GM18505 (cell line): ENCODE measurements around the gene ARHGAP29.

ENCODE experiments used
- ATAC-seq: cut with Tn5 transposase; IDR thresholded peaks from one replicate; pipeline ENCODE4 v1.9.1; 2021; ENCODE audit not compliant: unreplicated experiment
- POLR2A ChIP-seq: IDR thresholded peaks from 4 replicates; pipeline ENCODE4 v1.6.1; 2011; ENCODE audit warnings: borderline replicate concordance; ENCODE audit not compliant: insufficient read depth, insufficient read length; ENCODE audit errors: extremely low read depth

The ARHGAP29 gene

GRCh38 chr1:94236013-94236491 is 1.3 kb downstream of the ARHGAP29 start:
- no peak for ATAC-seq
- TF ChIP-seq POLR2A: no peak

DNA sequence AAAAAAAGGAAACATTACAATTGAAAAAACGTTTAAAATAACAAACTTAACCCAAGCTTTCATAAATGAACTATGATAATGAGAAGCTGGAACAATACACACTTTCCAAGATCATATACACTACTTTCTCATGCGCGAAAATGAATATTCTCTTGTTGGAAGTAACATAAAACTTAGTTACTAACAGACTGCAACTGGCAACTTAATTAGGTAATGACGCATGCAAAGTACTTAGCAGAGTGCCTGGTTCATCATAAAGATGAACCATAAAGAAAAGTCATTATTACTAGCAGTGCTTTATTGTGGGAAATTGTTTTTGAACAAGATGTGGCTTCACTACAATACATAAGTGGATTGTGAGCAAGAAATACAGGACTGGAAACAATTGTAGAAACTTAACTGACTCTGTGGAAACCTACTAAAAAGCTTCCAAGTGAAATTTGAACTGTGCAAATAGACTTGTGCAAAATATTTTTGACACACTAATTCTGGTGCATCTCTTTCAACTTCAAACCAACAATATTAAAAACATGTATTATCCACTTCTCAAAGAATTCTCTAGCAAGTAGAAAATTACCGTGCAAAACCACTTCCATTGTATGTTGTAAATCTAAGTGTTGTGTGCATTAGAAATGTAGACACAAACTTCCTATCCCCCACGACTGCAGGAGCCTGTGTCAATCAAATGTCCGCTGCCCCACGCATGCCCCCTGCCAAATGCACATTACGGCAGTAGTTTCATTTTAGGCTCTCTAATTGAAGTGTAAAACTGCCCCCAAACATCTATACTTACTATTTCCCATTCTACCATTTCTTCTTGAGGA is 2.0 kb downstream of the ARHGAP29 start:
- no peak for ATAC-seq
- no peak for TF ChIP-seq POLR2A

DNA sequence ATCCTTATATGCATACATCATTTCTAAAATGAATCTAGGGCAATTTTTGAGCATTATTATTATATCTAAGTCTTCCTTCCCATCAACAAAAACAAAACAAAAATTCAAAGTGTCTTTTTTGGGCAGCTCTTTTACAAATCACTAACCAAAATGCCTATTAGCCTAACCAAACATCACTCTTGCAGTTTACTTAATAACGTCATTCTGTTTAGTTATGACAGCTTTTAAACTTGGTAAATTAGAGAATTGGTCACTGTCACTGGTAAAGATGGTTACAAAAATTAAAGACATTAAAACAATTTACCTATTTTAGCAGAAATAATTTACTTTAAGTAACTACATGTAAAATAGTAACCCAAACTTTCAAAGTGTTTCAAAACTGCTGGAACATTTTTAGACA is 2.8 kb downstream of the ARHGAP29 start:
- TF ChIP-seq POLR2A: no peak
- ATAC-seq: no peak

GRCh38 chr1:94231746-94232145 is 5.6 kb downstream of the ARHGAP29 start:
- ATAC-seq: no peak
- TF ChIP-seq POLR2A: no peak

GRCh38 chr1:94230920-94231319 is 6.5 kb downstream of the ARHGAP29 start:
- no peak for TF ChIP-seq POLR2A
- ATAC-seq: no peak

- TF ChIP-seq POLR2A: no peak
- ATAC-seq: no peak
These were observed 8.6 kb downstream of the ARHGAP29 start for GRCh38 chr1:94228640-94229375.

- TF ChIP-seq POLR2A: no peak
- no peak for ATAC-seq
These were observed 9.8 kb downstream of the ARHGAP29 start for GRCh38 chr1:94227624-94228023.

DNA sequence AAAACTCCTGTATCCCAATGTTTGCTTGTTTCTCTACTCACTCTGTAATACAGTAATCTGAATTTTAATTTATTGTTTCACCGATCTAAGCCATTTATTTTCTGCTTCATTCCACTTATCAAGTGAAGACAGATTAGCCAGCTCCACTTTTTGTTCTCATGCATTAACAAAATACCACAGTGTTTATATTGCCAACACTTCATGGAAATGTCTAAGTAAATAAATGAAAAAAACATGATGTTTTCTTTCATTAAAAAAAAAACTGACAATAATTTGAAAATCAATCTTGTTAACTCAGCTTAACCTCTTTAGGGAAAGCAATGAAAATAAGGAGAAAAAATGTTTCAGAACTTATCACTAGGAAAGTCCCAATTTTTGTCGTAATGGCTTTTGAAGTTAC is 11.5 kb downstream of the ARHGAP29 start:
- TF ChIP-seq POLR2A: no peak
- no peak for ATAC-seq

GRCh38 chr1:94218332-94218731 is 19.1 kb downstream of the ARHGAP29 start:
- ATAC-seq: no peak
- TF ChIP-seq POLR2A: no peak

DNA sequence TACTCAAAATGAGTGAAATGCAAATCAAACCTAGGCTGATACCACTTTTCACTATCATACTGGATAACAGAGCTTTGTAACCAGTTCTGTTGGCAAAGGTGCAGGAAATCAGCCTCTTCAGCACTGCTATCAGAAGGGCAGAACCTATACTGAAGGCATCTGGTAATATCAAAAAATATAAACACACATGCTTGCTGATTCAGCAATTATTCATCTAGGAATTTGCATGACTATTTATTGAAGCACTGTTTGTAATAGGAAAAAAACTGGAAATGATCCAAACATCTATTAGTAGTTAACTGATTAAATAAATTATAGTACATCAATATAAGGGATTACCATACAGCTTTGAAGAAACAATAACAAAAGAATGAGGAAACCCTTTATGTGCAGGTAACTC is 21.4 kb downstream of the ARHGAP29 start:
- no peak for ATAC-seq
- TF ChIP-seq POLR2A: no peak

- no peak for TF ChIP-seq POLR2A
These were observed 27.4 kb downstream of the ARHGAP29 start for GRCh38 chr1:94209982-94210381.

GRCh38 chr1:94209425-94209824 is 28.0 kb downstream of the ARHGAP29 start:
- ATAC-seq: no peak
- TF ChIP-seq POLR2A: no peak

More at GRCh38 chr1:94209982-94210381, 27.4 kb downstream of the ARHGAP29 start:
- no peak for ATAC-seq

DNA sequence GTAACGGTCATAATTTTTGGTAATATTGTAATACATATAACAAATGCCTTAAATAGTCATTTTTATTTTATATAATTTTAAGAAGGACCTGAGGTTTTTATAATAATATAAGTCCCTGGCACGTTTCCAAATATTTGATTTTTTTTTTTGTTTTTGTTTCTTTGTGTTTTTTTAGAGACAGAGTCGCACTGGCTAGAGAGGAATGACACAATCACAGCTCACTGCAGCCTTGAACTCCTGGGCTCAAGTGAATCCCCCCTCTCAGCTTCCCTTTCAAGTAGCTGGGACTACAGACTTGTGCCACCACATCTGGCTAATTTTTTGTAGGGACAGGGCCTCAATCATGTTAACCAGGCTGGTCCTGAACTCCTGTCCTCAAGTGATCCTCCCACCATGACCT is 29.7 kb downstream of the ARHGAP29 start:
- ATAC-seq: no peak
- no peak for TF ChIP-seq POLR2A

- no peak for TF ChIP-seq POLR2A
- no peak for ATAC-seq
These were observed 31.7 kb downstream of the ARHGAP29 start for GRCh38 chr1:94205639-94206038.
